ENCODE measurements around the gene ZNF500. TPM values are rescaled to one million over a fixed set of nuclear protein-coding genes. Genes with fewer than 3 reads are reported as not detected.

The ZNF500 gene
- total and polyA plus RNA-seq, 2 of the 4 experiments (the other 2 are of a cell fraction), result 4.5 to 5.9 TPM

DNA sequence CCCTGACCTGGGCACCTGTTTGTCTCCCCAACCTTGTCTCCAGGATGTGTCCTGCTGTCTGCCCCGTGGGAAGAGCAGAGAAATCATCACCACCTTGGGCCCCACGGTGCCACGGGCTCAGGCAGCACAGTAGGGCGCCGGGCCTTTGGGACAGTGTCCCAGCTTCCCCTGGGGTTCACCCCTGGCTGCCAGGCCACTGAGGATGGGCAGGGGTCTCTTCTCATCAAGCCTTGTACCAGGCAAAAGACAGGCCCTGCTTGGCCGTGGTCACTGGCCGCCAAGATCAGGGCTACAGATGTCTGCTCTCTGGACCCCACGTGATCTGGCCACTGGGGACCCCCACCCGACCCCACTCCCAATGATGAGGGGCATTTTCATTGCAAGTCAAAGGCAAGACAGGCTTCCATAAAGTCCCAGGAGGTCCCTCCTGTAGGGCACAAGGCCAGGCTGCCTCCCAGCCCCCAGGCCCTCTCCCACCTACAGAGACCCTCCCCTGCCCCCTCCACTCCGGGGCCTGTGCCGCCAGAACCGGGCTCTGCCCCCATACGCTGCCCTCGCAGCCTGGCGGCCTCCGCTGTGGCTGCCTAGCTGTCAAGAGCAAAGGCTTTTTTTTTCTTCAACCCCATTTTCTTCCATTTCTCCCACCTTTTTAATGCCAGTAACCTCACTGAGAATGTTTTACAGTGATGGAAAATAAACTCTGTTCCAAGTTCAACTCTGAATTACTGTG, 18.1 kb downstream of the ZNF500 start:
- Histone ChIP-seq H3K14ac (replicated peaks; ENCODE audit: low read depth, low read length) (no peak overlapping the region), H3K9me3 (ENCODE audit: control insufficient read depth, insufficient read depth, low read length) (no peaks in the 10 kb centered on the region), H2BK5ac (ENCODE audit: low read depth, low read length, poor library complexity, severe bottlenecking) (no peak overlapping the region), H3K4me2 (ENCODE audit: low read depth, low read length) (no peak overlapping the region), H3K79me1 (ENCODE audit: low read depth in 1 of 2, low read length in 2 of 2) (0 out of 4 replicates have a peak, but pooled peaks cover 0 to 4% of the 10 kb centered on the region in 2 experiments), H3K4me3 (ENCODE audit: insufficient read depth, low read depth, low read length) (no peak overlapping the region), H3K27me3 (ENCODE audit: control insufficient read depth, insufficient read depth, low read length) (no peaks in the 10 kb centered on the region), H4K5ac (ENCODE audit: low read depth, low read length) (no peak overlapping the region), H4K20me1 (ENCODE audit: insufficient read depth, low read length) (no peaks in the 10 kb centered on the region), H3K9me1 (ENCODE audit: insufficient read depth, low read length) (no peaks in the 10 kb centered on the region), H3K18ac (ENCODE audit: low read depth, low read length) (no peak overlapping the region), H3K9ac (ENCODE audit: low read depth, low read length) (no peak overlapping the region), H3K27ac (ENCODE audit: insufficient read depth, low read length) (no peak overlapping the region), H3K56ac (ENCODE audit: extremely low read depth, insufficient read depth, low read length) (no peak overlapping the region), H4K91ac (ENCODE audit: insufficient read depth, low read depth, low read length) (no peak overlapping the region), H2BK120ac (ENCODE audit: low read depth, low read length) (no peak overlapping the region), H2AFZ (replicated peaks; ENCODE audit: low read length, poor library complexity) (no peak overlapping the region), H2BK20ac (ENCODE audit: low read depth, low read length) (no peak overlapping the region), H3K4ac (ENCODE audit: low read depth, low read length) (no peak overlapping the region), H2BK15ac (ENCODE audit: low read depth, low read length) (no peak overlapping the region), H3K23ac (ENCODE audit: low read depth, low read length) (no peak overlapping the region), H3K4me1 (ENCODE audit: control insufficient read depth, insufficient read depth, low read length) (no peaks in the 10 kb centered on the region), H3K36me3 (ENCODE audit: control insufficient read depth, insufficient read depth, low read length) (peaks cover 32% of the 10 kb centered on the region), H2AK9ac (replicated peaks; ENCODE audit: low read depth, low read length, poor library complexity) (no peak overlapping the region), H4K8ac (ENCODE audit: low read depth in 2 of 2, low read length in 2 of 2) (no peak overlapping the region), H2AK5ac (ENCODE audit: low read depth, low read length) (no peak overlapping the region)
- no peak for DNase-seq
- in situ Hi-C loops (cut with MboI; ENCODE audit: low sequenced_read_pairs), result no loop called here
- intact Hi-C loops (cut with micrococcal nuclease), result no loop called here
- no TSS peak for BruUV-seq (replicated peaks)
- no peak for ATAC-seq (ENCODE audit: low read depth)
- dilution Hi-C loops (cut with HindIII; ENCODE audit: low sequenced_read_pairs, unreplicated experiment), result no loop called here
- ChIA-PET CTCF (no interaction called here), POLR2A (ENCODE audit: unreplicated experiment) (no interaction called here)
- 93% methylated on average over 5 of the region's 16 CpGs; no CpG with 5 or more reads in 1 of the 2 experiments for WGBS, 2 experiments (ENCODE audit: extremely low coverage in 2 of 2, insufficient read length in 1 of 2)
- TF ChIP-seq NFE2L2 (IDR thresholded peaks at IDR 0.05; ENCODE audit: low read depth, low read length) (no peak), CHD1 (IDR thresholded peaks at IDR 0.05; ENCODE audit: low read depth, low read length) (no peak), BHLHE40 (IDR thresholded peaks at IDR 0.05; ENCODE audit: low read depth, low read length) (no peak), RCOR1 (IDR thresholded peaks at IDR 0.05; ENCODE audit: insufficient replicate concordance, low read length) (no peak), FOS (IDR thresholded peaks at IDR 0.05; ENCODE audit: low read depth, low read length) (no peak), POLR2A (IDR thresholded peaks at IDR 0.05; ENCODE audit: low read depth, low read length) (no peak), SMC3 (IDR thresholded peaks at IDR 0.05; ENCODE audit: low read depth, low read length) (no peak)
- TF ChIP-seq, protein P1, sequence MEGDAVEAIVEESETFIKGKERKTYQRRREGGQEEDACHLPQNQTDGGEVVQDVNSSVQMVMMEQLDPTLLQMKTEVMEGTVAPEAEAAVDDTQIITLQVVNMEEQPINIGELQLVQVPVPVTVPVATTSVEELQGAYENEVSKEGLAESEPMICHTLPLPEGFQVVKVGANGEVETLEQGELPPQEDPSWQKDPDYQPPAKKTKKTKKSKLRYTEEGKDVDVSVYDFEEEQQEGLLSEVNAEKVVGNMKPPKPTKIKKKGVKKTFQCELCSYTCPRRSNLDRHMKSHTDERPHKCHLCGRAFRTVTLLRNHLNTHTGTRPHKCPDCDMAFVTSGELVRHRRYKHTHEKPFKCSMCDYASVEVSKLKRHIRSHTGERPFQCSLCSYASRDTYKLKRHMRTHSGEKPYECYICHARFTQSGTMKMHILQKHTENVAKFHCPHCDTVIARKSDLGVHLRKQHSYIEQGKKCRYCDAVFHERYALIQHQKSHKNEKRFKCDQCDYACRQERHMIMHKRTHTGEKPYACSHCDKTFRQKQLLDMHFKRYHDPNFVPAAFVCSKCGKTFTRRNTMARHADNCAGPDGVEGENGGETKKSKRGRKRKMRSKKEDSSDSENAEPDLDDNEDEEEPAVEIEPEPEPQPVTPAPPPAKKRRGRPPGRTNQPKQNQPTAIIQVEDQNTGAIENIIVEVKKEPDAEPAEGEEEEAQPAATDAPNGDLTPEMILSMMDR (conservative IDR thresholded peaks at IDR 0.05; ENCODE audit: low read depth, low read length), result no peak
- TF ChIP-seq, protein P2, sequence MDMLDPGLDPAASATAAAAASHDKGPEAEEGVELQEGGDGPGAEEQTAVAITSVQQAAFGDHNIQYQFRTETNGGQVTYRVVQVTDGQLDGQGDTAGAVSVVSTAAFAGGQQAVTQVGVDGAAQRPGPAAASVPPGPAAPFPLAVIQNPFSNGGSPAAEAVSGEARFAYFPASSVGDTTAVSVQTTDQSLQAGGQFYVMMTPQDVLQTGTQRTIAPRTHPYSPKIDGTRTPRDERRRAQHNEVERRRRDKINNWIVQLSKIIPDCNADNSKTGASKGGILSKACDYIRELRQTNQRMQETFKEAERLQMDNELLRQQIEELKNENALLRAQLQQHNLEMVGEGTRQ (IDR thresholded peaks at IDR 0.05; ENCODE audit: low read depth, low read length), result no peak
